Placental pericyte (primary cell): ENCODE data around the gene TSPAN2. TPM values are rescaled to one million over a fixed set of nuclear protein-coding genes. Genes with fewer than 3 reads are reported as not detected.

Experiments used
- total RNA-seq: library from RNA; depleted of rRNA; stranded (reverse); fragments of >200 nt; gene quantifications from 2 replicates; pipeline ENCODE4 v1.2.3, GENCODE V29; 2012

The TSPAN2 gene
- total RNA-seq = not detected in 2 replicates

GRCh38 chr1:115089420-115090185 is at the start of gene TSPAN2:
TSS of gene TSPAN2 (minus strand) at chr1:115089503. CDS start at chr1:115089432, 71 bp downstream.

DNA sequence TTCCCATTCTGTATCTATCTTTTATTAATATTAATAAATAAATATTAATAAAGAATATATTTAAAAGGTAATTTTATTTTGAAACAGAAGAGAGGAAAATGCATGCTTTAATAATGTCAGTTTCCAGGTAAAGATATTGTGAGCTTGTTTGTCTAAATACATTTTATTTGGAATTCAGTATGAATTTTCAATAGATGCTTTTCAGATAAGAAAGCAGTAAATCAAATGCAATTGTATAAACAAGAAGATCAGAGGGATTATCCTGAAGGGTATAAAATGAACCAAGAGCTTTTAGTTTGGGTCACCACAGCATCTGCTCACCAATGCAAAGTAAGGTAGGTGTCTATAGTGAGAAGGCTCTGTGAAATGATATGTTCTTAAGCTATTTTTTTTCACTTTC is 59.8 kb downstream of the TSPAN2 start, which contains the start of gene TSHB:
TSHB (plus strand) TSS at position 301 of the 400 bp plus-strand sequence. CDS start 3,537 bp downstream, outside the sequence.

Other genes with a start within 250 kb of the TSPAN2 start
- gene SYCP1, start 234.6 kb downstream of the TSPAN2 start, total RNA-seq = not detected in 2 replicates
- not detected in 2 replicates for gene TSHB, start 59.7 kb downstream of the TSPAN2 start, total RNA-seq
- gene NGF, start 248.7 kb upstream of the TSPAN2 start, total RNA-seq = 0.57 and 1.3 TPM in 2 replicates